ENCODE data around the gene NR3C2. TPM values are rescaled to one million over a fixed set of nuclear protein-coding genes. Genes with fewer than 3 reads are reported as not detected.

Gene NR3C2
- total RNA-seq, 2 donors from 2014 or later, result 14.6 to 17.4 TPM

DNA sequence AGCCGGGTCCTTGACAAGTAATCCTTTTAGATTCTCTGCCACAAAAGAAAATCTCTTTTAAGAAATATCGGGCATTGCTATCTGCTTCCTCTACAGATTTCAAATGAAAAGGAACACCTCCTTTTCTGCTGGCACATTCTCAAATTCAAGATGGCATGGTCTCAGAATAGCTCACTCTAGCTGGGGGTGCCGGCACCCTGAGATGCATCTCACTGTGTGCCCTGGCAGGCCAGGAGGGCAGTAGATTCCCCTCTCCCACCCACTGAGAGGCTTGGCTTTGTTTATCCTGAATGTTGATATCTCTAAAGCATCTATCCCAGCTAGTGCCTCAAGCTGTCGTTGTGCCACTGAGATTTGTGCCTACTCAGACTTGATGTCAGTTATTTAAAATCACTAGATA is 390.8 kb downstream of the NR3C2 start:
- Histone ChIP-seq H3K4me1 (replicated peaks) (no peaks in the 10 kb centered on the region), H3K4me3 (no peak overlapping the region), H3K27ac (no peak overlapping the region), H3K36me3 (no peaks in the 10 kb centered on the region), H3K27me3 (replicated peaks; ENCODE audit: insufficient read depth) (no peaks in the 10 kb centered on the region), H3K9me3 (no peaks in the 10 kb centered on the region)
- DNase-seq (ENCODE audit: low spot score), result no peak
- intact Hi-C loops (cut with DNase I), result no loop called here
- 78% methylated on average over 4 of the region's 4 CpGs for WGBS
- TF ChIP-seq, protein P1, sequence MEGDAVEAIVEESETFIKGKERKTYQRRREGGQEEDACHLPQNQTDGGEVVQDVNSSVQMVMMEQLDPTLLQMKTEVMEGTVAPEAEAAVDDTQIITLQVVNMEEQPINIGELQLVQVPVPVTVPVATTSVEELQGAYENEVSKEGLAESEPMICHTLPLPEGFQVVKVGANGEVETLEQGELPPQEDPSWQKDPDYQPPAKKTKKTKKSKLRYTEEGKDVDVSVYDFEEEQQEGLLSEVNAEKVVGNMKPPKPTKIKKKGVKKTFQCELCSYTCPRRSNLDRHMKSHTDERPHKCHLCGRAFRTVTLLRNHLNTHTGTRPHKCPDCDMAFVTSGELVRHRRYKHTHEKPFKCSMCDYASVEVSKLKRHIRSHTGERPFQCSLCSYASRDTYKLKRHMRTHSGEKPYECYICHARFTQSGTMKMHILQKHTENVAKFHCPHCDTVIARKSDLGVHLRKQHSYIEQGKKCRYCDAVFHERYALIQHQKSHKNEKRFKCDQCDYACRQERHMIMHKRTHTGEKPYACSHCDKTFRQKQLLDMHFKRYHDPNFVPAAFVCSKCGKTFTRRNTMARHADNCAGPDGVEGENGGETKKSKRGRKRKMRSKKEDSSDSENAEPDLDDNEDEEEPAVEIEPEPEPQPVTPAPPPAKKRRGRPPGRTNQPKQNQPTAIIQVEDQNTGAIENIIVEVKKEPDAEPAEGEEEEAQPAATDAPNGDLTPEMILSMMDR (IDR thresholded peaks at IDR 0.05), result no peak
- no peak for TF ChIP-seq POLR2A (IDR thresholded peaks at IDR 0.05)
- TF ChIP-seq POLR2AphosphoS5 (IDR thresholded peaks at IDR 0.05), result no peak

DNA sequence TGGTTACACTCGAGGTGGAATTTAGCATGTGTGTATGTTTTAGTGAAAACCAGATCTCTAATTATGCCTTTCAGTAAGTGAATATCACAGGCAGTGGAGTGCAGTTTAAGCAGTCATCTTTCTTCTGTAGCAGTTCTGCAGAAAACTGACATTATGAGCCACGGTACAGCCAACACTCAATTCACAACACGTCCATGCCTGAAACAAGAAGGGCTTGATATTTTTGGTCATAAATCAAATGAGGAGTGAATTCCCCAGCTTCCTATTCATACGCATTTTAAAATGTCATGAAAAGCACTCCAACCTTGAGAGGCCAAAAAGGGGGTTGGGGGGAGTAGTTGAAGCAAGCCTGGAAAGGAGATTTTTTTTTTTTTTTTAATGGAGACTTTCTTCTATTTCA is 393.6 kb downstream of the NR3C2 start:
- 14% methylated on average over 4 of the region's 4 CpGs for WGBS
- Histone ChIP-seq H3K36me3 (no peaks in the 10 kb centered on the region), H3K9me3 (no peaks in the 10 kb centered on the region), H3K4me3 (no peak overlapping the region), H3K27ac (no peak overlapping the region), H3K27me3 (replicated peaks; ENCODE audit: insufficient read depth) (no peaks in the 10 kb centered on the region), H3K4me1 (replicated peaks) (no peaks in the 10 kb centered on the region)
- TF ChIP-seq POLR2AphosphoS5 (IDR thresholded peaks at IDR 0.05), result no peak
- TF ChIP-seq, protein P1 (IDR thresholded peaks at IDR 0.05), result no peak
- no peak for TF ChIP-seq POLR2A (IDR thresholded peaks at IDR 0.05)
- DNase-seq (ENCODE audit: low spot score), result no peak
- intact Hi-C loops (cut with DNase I), result no loop called here

DNA sequence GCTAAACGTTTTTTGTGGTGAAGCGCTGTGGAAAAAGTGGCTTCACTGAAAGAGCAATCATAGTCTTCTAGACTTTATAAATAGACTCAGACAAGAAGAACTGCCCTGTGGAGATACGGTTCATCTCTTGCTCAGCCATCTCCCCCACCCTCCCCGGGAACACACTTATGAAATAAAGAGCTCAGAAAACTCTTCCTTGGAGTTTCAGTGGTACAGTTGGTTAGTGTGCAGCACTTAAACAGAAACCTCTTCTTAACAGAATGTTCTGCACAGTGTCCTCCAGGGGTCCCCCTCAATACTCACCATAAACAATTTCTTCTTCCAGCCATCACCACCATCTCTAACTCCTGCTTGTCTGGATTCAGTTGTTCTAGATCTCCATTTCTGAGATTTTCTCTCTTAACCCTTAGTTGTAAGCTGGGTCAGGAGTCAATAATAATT is 397.3 kb downstream of the NR3C2 start:
- TF ChIP-seq POLR2AphosphoS5 (IDR thresholded peaks at IDR 0.05), result no peak
- no peak for TF ChIP-seq POLR2A (IDR thresholded peaks at IDR 0.05)
- TF ChIP-seq, protein P1 (IDR thresholded peaks at IDR 0.05), result no peak
- no peak for DNase-seq (ENCODE audit: low spot score)
- Histone ChIP-seq H3K9me3 (no peaks in the 10 kb centered on the region), H3K4me3 (no peak overlapping the region), H3K27ac (no peak overlapping the region), H3K36me3 (no peaks in the 10 kb centered on the region), H3K4me1 (replicated peaks) (no peaks in the 10 kb centered on the region), H3K27me3 (replicated peaks; ENCODE audit: insufficient read depth) (no peaks in the 10 kb centered on the region)
- intact Hi-C loops (cut with DNase I), result no loop called here
- WGBS, result 85% methylated on average over 4 of the region's 4 CpGs

DNA sequence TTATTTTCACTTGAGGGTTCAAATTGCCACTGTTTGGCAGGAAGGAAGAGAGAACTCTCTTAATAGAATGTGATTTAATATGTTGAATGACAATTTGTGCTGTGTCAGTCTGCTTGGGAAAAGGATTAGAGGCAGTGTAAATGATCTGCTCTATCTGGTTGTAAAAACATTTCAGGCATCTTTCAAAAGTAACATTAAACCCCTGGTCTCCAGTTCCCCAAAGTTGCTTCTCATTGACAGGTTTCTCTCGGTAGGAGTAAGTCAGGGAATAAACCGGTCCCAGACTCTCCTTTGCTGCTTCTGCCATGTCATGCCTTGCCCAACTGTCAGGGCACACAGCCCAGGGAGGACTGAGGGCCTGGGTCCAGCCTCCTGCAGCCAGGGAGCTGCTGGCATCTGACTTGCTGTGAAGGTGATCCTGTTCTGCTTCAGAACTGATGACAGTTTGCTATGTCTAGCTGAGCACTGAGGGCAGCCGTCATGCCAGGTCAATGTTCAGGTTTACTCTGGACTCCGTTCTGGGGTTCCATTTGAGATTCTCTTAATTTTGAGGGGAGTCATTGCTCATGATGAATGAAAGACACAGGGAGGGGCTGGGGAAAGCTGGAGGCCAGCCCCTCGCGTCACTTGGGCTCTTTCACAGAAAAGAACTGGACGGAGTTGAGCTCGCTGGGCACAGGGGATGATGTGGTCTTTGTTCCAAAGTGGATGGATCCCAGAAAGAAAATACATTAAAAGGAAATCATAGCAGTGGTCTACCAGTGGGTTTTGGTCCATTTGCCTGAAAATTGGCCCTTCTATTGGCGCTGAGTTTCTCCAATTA is 397.9 kb downstream of the NR3C2 start:
- 80% methylated on average over 9 of the region's 9 CpGs for WGBS
- no peak for DNase-seq (ENCODE audit: low spot score)
- intact Hi-C loops (cut with DNase I), result no loop called here
- Histone ChIP-seq H3K27me3 (replicated peaks; ENCODE audit: insufficient read depth) (no peaks in the 10 kb centered on the region), H3K4me1 (replicated peaks) (no peaks in the 10 kb centered on the region), H3K9me3 (no peaks in the 10 kb centered on the region), H3K4me3 (no peak overlapping the region), H3K27ac (no peak overlapping the region), H3K36me3 (no peaks in the 10 kb centered on the region)
- TF ChIP-seq POLR2A (IDR thresholded peaks at IDR 0.05) (no peak), POLR2AphosphoS5 (IDR thresholded peaks at IDR 0.05) (no peak)
- TF ChIP-seq, protein P1 (IDR thresholded peaks at IDR 0.05), result no peak

All from prostate gland (tissue), 2 donors.